Fibroblast of lung (primary cell): ENCODE results near the gene PPP2R3B. TPM values are rescaled to one million over a fixed set of nuclear protein-coding genes. Genes with fewer than 3 reads are reported as not detected.
"Not testable (repeated sequence)": the region's sequence is repeated elsewhere in the genome, so short reads cannot be mapped to it uniquely, and the experiment has no call there.

Source experiments
- DNase-seq, 2 donors: peaks; one replicate each; pipeline versions ENCODE4 v3.0.0 to v3.0.0-alpha.2; 2010; ENCODE audit warnings: low read depth in 2 of 2
- H2AFZ ChIP-seq: 2 replicates; pipeline ENCODE4 v1.5.1; 2012; ENCODE audit warnings: low read length, control low read depth, inconsistent platforms
- H3K27ac ChIP-seq: 2 replicates; pipeline ENCODE4 v1.5.1; 2011; ENCODE audit warnings: low read length, control low read depth; ENCODE audit not compliant: insufficient read depth
- H3K27me3 ChIP-seq: 2 replicates; pipeline ENCODE4 v1.5.1; 2011; ENCODE audit warnings: mild to moderate bottlenecking, low read length; ENCODE audit not compliant: control insufficient read depth, insufficient read depth
- H3K36me3 ChIP-seq: 2 replicates; pipeline ENCODE4 v1.5.1; 2011; ENCODE audit warnings: low read length; ENCODE audit not compliant: control insufficient read depth, insufficient read depth
- H3K4me1 ChIP-seq: 2 replicates; pipeline ENCODE4 v1.5.1; 2011; ENCODE audit warnings: low read length; ENCODE audit not compliant: control insufficient read depth, insufficient read depth; ENCODE audit errors: extremely low read depth
- H3K4me2 ChIP-seq: 2 replicates; pipeline ENCODE4 v1.5.1; 2011; ENCODE audit warnings: low read length, control low read depth; ENCODE audit not compliant: insufficient read depth; ENCODE audit errors: extremely low read depth
- H3K4me3 ChIP-seq, 4 experiments: fragments of 200-600 bp in 1 of 4; sonication (generic) in 1 of 4; replicated peaks in 1 of 4; 2 replicates each; pipeline ENCODE4 v1.5.1; 2011 to 2016; ENCODE audit warnings: low read length in 4 of 4, low read depth in 3 of 4, mild to moderate bottlenecking in 3 of 4, control low read depth in 2 of 4, inconsistent platforms in 1 of 4, mixed read lengths in 1 of 4; ENCODE audit not compliant: insufficient read depth in 1 of 4; ENCODE audit errors: control extremely low read depth in 1 of 4
- H3K79me2 ChIP-seq: 2 replicates; pipeline ENCODE4 v1.5.1; 2012; ENCODE audit warnings: mild to moderate bottlenecking, low read length, inconsistent platforms; ENCODE audit not compliant: control insufficient read depth, insufficient read depth
- H3K9ac ChIP-seq: 2 replicates; pipeline ENCODE4 v1.5.1; 2011; ENCODE audit warnings: mild to moderate bottlenecking, low read length, control low read depth; ENCODE audit not compliant: insufficient read depth
- H3K9me3 ChIP-seq: 2 replicates; pipeline ENCODE4 v1.5.1; 2012; ENCODE audit warnings: low read depth, low read length; ENCODE audit not compliant: control insufficient read depth, insufficient read depth
- H4K20me1 ChIP-seq: 2 replicates; pipeline ENCODE4 v1.5.1; 2011; ENCODE audit warnings: low read length; ENCODE audit not compliant: control insufficient read depth, insufficient read depth; ENCODE audit errors: extremely low read depth
- CTCF ChIP-seq, 2 donors: IDR thresholded peaks in 1 of 2; conservative IDR thresholded peaks in 1 of 2; 1 replicate in 1 of 2; 2 replicates in 1 of 2; pipeline ENCODE4 v1.5.1; 2011 to 2012; ENCODE audit warnings: low read length in 2 of 2, control low read depth in 1 of 2, inconsistent platforms in 1 of 2, low read depth in 1 of 2, mild to moderate bottlenecking in 1 of 2
- EZH2 ChIP-seq: IDR thresholded peaks from 2 replicates; pipeline ENCODE4 v1.5.1; 2012; ENCODE audit warnings: low read length, control low read depth, mild to moderate bottlenecking; ENCODE audit errors: missing control alignments
- polyA plus RNA-seq, 2 donors: library from polyadenylated mRNA; depleted of rRNA in 1 of 2; stranded (reverse) in 1 of 2; unstranded in 1 of 2; fragments of >200 nt; gene quantifications; 2 replicates each; pipeline ENCODE4 v1.2.1, GENCODE V29; 2011 to 2012; ENCODE audit warnings: missing spikeins in 1 of 2
- total RNA-seq: library from RNA; depleted of rRNA; stranded (reverse); fragments of >200 nt; gene quantifications from 2 replicates; pipeline ENCODE4 v1.2.1, GENCODE V29; 2014

Gene PPP2R3B
- total and polyA plus RNA-seq, 2 donors (not counting 1 experiment from before 2014, with no cell fraction given): 3.2 to 14.7 TPM

GRCh38 chrX:329291-329910, 57.3 kb downstream of the PPP2R3B start:
- H3K4me3 ChIP-seq: no peak overlapping the region
- H3K27me3 ChIP-seq: no peaks in the 10 kb centered on the region
- H3K4me2 ChIP-seq: no peak overlapping the region
- no peak overlapping the region for H3K27ac ChIP-seq
- no peak overlapping the region for H3K9ac ChIP-seq
- H4K20me1 ChIP-seq: no peaks in the 10 kb centered on the region
- H3K9me3 ChIP-seq: no peaks in the 10 kb centered on the region
- H3K4me1 ChIP-seq: peaks cover 2% of the 10 kb centered on the region
- no peak overlapping the region for H2AFZ ChIP-seq
- no peak for DNase-seq
- H3K36me3 ChIP-seq: peaks cover 1% of the 10 kb centered on the region
- TF ChIP-seq CTCF (conservative IDR thresholded peaks at IDR 0.05 in 1 of 2, IDR thresholded peaks at IDR 0.05 in 1 of 2; ENCODE audit: low read depth in 1 of 2, low read length in 2 of 2): no peak
- no peak for TF ChIP-seq EZH2
- H3K79me2 ChIP-seq: no peaks in the 10 kb centered on the region

- DNase-seq: no peak
- Histone ChIP-seq H3K9me3 (no peaks in the 10 kb centered on the region), H3K4me2 (no peak overlapping the region), H3K4me3 (no peak overlapping the region), H3K27me3 (no peaks in the 10 kb centered on the region), H3K9ac (no peak overlapping the region), H2AFZ (no peak overlapping the region), H3K79me2 (no peaks in the 10 kb centered on the region), H3K36me3 (no peaks in the 10 kb centered on the region), H3K4me1 (peaks cover 2% of the 10 kb centered on the region), H4K20me1 (no peaks in the 10 kb centered on the region), H3K27ac (no peak overlapping the region)
- no peak for TF ChIP-seq CTCF (conservative IDR thresholded peaks at IDR 0.05 in 1 of 2, IDR thresholded peaks at IDR 0.05 in 1 of 2; ENCODE audit: low read depth in 1 of 2, low read length in 2 of 2)
- no peak for TF ChIP-seq EZH2
Measured at GRCh38 chrX:327660-328126, 59.0 kb downstream of the PPP2R3B start.

GRCh38 chrX:324664-325063, 62.0 kb downstream of the PPP2R3B start:
- not testable (repeated sequence) for H3K9ac ChIP-seq, H3K4me1 ChIP-seq, H3K4me2 ChIP-seq, H3K27me3 ChIP-seq, H3K27ac ChIP-seq, H3K9me3 ChIP-seq, H4K20me1 ChIP-seq, H3K4me3 ChIP-seq, H3K36me3 ChIP-seq, H2AFZ ChIP-seq, H3K79me2 ChIP-seq, DNase-seq
